GM21447 (cell line): ENCODE results near the gene CAMTA1.
"Not testable (repeated sequence)": the region's sequence is repeated elsewhere in the genome, so short reads cannot be mapped to it uniquely, and the experiment has no call there.

Experiments
- ATAC-seq: cut with Tn5 transposase; IDR thresholded peaks from one replicate; pipeline ENCODE4 v1.9.1; 2021; ENCODE audit not compliant: unreplicated experiment

CAMTA1 gene

DNA sequence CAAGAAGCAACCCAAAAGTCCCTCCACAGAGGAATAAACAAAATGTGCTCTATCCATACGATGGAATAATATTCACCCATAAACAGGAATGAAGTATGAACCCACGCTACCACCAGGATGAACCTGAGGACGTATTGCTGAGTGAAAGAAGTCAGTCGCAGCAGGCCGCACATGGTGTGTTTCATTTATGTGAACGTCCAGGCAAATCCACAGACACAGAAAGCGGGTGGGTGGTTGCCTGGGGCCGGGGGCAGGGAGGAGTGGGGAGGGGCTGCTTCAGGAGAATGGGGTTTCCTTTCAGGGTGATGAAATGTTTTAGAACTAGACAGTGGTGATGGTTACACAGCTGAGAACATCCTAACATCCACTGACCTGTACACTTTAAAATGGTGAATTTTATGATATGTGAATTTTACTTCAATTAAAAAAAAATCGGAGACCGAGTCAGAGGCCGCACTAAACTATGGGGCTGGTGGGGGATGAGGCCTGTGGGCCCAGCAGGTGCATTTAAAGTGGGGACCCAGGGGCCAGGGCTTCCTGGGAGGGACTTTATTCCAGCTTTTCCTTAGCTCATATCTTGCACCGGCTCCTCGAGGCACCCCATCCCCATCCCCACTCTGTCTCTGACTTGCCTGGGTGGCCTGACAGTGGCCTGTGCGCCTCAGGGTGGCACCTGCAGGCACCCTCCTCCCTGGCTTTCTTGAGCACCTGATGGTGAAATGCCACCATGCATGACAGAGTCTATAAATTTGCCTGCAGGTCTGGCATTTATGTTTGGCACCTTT, 593.3 kb downstream of the CAMTA1 start:
- ATAC-seq: no peak

DNA sequence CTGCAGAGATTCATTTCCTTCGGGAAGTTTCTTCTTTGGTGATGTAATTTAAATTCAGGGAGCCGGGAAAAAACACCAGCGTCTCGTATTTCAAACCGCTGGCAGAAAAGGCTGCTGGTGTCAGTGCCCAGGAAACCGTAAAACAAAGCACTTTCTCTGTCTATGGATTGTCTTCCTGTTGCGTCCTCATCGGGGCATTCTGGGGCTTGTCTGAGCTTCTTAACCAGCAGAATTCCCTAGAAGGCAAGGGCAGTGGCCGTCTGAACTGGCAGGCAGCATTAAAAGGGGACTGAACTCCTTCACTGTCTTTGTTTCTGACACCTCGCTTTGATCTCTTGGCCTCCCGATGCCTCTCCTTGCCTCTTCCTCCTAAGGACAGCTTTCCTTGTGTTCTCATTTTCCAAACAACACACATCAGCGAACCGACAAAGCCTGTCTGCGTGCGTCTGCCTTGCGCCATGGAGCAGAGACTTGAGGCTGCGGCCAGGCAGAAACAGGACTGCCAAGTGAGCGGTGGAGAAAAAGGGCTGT, 594.3 kb downstream of the CAMTA1 start:
- no peak for ATAC-seq

DNA sequence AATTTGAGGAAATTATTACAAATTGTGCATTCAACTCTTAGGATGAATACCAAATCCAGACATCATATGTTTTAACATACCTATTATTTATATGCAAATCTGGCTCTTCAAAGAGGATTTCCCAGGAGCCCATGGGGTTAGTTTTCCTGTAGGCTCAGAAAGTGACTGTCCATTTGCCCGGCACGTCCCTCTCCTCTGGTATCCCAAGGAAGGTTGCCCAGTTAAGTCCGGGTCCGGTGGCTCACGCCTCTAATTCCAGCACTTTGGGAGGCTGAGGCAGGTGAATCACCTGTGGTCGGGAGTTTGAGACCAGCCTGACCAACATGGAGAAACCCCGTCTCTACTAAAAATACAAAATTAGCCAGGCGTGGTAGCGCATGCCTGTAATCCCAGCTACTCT, 594.8 kb downstream of the CAMTA1 start:
- ATAC-seq: not testable (repeated sequence)

DNA sequence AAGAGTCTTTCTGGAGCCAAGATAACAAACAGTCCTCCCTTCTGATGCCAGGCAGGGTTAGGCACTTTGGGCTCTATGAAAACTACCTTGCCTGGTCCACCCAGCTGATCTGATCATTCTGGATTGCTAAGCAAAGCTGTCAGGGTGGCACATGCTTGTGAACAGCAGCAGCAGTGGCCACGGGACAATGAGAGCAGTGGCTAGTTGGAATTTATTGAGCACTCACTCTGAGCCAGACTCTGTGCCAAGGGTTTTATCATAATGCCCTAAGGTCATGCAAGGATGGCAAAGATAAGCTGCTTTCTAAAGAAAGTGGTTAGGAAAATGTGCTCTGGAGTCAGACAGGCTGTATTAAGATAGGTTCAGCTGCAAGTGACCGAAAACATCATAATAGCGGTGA, 595.5 kb downstream of the CAMTA1 start:
- ATAC-seq: no peak

DNA sequence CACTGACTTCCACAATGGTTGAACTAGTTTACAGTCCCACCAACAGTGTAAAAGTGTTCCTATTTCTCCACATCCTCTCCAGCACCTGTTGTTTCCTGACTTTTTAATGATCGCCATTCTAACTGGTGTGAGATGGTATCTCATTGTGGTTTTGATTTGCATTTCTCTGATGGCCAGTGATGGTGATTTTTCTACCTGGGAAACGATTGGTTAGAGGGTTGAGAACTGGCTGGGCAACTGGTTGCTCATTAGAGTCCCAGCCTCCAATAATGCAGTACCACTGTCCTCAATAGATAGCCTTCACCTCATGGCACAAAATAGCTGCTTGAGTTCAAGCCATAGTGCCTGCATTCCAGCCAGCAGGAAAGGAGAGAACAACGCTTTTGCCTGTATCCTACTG, 596.5 kb downstream of the CAMTA1 start:
- ATAC-seq: not testable (repeated sequence)

DNA sequence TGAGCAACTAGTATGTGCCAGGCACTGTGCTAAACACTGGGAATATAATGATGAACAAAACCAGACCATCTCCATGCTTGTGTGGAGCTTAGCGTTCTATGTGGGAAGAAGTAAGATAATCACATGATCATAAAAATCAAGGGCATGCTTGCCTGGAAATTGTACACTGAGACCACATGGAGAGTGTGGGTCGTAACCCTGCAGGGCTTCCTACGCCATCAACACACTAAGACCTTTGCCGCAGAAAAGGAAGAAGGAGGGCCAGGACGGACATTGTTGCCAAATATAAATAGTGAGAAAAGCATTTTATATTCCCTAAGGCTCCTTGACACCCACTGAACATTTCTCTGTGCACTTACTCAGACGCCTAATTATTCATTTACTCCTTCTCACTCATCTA, 597.7 kb downstream of the CAMTA1 start:
- ATAC-seq: no peak

DNA sequence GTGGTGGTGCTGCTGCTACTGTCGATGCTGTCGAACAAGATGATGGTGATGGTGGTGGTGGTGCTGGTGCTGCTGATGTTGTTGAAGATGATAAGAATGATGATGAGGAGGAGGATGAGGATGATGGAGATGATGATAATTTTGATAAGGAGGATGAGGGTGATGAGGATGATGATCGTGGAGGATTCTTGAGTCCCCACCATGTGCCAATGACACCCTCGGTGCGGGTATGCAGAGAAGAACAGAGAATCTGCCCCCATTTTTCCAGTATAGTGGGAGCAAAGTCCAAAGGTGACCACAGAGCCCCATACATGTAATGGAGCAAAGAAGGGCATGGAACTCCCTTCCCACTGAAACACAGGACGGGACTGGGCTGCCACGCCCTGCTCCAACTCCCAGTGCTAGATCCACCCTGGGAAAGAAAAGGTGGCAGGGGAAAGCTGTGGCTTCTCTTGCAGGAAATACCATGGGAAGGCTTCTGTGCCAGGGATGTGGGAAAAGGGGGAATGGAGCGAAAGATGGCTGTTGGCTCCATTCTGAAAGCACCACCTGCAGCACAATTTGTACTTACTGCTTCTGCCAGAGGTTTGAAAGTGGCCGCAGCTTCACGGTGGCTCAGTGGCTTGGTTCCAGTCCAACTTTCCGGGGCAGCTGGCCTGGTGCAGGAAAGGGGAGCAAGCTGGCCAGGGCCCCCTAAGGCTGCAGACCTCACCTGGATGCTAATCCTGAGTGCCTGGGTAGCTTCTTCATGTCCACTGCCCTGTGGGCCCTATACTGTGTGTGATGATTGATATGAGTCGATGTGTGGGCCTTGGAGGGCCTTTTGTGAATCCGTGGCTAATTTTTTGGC, 598.6 kb downstream of the CAMTA1 start:
- no peak for ATAC-seq

DNA sequence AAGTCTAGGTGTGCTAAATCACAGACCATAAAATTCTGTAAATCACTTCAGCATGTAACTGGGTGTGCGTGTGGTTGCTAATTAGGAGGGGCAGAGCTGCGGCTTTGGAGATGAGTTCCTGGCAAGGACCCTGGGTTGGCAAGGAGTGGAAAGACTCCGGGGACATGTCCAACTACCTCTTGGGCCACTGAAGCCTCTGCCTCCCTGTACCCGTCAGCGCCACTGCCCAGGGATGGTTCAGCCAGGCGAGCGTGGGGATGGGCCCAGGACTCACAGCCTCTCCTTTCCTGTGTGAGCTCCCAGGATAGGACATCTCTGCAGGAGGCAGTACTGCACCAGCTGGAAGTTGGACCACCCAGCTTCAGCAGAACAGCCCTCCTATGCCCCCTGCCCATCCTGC, 599.4 kb downstream of the CAMTA1 start:
- ATAC-seq: no peak

DNA sequence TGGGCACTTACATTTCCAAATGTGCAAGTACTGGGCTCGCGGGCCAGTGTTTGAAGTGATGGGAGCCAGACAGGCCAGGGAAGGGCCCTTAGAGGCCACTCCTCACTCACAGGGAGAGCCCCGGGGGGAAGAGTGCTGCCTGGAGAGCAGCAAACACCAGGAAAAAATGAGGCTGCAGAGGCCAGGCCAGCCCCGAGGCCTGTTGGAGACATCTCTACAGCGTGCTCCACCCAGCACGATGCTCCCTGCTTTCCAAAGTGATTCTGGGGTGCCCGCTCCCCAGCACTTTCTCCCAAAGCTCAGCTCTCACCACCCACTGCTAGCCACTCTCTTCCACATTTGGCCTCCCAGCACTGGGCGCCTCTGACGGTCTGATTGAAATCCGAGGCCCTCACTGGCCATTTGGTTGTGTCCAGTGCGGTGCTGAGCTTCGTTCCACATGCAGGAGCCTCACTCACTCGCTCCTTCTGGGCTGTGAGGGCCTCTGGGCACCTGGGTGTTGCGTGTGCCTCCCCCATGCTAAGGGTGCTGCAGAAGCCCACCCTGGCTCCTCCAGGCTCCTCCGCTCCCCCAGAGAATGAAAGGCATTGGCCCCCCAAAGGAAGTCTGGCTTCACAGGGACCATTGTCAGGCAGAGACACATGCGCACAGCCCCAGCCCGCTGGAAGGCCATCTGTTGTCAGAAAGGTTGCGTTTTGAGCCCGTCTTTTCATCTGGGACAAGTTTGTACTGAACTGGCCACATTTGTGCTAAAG, 600.4 kb downstream of the CAMTA1 start:
- no peak for ATAC-seq

DNA sequence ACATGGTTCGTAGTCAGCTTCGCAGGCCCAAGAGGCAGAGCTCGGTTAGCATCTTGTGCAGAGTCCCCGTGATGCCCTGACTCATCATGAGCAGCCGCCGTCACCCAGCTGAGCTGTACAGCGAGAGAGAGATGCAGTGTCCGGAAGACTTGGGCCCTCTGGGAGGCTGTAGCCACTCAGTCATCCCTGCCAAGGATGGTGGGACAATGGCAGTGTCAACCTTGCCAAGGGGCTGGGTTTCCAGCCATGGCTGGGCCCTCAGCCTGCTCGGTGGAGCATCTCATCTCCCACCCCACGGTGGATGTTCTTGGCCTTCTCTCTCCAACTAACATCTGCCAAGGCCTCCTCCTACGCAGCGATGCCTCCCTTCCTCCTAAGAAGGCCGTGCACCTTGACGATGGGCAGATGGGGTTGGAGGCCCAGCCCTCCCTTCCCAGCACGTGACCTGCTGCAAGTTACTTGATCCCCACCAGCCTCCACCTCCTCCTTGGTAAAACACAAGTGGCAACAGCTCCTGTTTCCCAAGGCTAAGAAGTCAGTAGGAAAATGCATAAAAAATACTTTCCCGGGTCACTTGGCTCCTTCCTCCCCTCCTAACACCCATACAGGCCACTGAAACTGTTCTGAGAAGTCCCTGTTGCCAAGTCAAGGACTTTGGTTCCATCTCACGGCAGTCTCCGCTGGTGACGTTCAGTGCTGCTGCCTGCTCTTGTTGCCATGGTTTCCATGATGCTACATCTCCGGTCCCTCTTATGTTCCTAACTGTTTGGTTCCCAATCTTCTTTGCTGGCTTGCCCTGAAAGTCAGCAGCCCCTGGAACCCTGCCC, 601.2 kb downstream of the CAMTA1 start:
- no peak for ATAC-seq

DNA sequence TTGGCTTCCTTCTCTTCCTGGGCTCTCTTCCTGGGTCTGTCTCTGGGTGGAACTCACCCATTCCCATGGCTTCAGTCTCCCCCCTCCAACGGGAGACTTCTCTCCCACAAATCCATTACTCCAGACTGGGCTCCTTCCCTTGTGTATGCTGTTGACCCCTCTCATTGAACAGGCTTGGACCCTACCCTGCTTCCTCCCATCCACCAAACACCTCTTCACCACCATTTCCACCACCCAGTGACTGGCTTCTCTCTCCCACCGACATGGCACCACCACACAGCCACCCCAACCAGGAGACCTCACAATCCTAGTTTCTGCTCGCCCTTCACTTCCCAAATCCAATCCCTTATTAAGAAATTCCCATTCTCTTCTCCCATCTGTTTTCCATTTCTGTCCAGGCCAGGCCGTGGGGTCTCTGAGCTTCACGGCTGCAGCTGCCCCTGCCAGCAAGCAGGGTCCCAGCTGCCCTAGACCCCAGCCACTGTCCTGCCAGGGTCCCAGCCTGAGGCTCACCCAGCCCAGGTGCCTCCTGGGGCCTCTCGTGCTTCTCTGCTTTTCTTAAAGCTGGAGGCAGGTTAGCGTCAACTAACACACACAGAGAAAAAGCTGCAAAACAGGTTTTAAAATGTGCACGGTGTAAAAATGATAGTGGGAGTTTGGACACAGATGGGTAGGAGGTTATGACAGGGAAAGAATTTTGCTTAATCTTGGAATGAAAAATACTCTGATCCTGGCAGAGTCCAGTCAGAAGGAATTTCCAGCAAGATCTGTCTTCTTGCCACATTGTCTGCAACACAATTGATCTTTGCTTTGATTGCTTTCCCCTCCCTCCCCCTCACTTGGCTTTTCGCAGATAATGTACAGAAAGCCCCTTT, 602.0 kb downstream of the CAMTA1 start:
- ATAC-seq: no peak

DNA sequence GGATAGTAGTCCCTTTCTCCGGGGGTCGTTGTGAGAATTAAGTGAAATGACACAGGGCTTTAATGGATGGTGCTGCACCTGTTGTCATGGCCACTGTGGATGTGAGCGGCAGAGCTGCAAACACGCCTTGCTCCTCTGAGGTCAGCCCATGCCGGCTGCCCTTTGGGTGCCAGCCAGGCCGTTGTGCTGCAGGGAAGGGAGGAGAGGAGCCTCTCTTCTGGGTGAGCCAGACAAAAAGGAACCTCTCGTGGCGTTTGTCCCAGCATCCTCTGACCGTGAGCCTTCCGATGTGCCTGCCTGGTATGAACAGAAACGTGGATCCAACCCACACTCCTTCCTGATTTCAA, 602.9 kb downstream of the CAMTA1 start:
- ATAC-seq: no peak

DNA sequence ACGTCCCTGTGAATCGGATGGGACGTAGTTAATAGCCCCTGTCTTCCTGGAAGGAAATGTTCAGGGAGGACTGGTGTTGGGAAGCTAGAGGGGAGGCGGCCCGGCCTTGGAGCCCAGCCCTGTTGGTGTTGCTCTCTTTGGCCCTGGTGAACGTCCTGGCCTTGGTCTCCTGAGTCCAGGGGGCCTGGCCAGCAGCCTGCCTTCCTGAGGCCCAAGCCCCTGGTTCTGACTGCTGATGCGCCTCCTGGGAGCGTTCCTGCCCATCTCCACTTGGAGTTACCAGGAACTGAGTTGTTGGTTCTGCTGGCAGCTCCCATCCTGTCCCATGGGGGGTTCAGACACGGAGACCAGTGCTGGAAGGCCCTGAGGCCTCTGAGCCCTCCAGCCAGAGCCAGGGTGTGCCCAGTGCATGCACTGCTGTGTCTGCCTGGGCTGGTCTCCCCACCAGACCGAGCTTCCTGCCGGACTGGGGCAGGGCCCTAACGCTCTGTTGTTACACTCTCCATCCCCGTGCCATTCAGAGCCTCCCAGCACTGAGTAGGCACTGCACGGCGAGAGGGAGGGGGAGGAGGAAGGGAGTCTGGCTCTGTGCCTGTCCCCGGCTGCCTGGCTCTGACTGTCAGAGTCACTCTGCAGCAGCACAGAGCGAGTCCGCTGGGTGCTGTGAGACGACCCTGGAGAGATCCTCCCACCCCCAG, 603.4 kb downstream of the CAMTA1 start:
- ATAC-seq: no peak

DNA sequence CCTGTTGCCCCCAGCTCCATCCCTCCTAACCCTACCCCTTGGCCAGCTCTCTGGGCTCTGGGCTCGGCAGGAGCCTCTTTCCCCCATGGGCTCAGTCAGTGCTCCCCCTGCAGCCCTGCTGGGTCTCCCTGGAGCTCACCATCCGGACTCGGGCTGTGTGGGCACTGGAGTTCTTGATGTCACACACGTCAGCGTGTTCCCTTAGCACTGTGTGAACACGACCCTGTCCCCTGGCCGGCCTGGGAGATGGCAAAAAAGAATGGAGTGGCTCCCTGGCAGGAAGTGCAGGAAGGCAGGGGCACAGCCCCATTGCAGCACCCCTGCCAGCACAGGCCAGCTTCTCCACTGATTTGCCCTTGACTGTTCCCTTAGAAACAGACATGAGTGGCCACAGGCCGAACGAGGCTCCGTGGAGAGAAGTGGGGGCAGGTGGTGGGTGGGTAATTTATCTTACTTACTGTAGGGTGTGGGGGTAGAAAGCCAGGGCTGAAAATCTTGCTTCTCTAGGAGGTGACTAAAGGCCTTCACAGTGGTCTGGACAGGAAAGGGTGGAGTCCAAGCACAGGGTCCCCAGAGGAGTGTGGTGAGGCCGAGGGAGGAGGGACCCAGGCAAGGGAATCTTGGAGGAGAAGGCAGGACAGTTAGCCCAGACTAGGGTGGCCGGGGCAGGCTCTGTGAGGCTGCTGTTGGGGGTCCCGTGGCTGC, 604.1 kb downstream of the CAMTA1 start:
- no peak for ATAC-seq

DNA sequence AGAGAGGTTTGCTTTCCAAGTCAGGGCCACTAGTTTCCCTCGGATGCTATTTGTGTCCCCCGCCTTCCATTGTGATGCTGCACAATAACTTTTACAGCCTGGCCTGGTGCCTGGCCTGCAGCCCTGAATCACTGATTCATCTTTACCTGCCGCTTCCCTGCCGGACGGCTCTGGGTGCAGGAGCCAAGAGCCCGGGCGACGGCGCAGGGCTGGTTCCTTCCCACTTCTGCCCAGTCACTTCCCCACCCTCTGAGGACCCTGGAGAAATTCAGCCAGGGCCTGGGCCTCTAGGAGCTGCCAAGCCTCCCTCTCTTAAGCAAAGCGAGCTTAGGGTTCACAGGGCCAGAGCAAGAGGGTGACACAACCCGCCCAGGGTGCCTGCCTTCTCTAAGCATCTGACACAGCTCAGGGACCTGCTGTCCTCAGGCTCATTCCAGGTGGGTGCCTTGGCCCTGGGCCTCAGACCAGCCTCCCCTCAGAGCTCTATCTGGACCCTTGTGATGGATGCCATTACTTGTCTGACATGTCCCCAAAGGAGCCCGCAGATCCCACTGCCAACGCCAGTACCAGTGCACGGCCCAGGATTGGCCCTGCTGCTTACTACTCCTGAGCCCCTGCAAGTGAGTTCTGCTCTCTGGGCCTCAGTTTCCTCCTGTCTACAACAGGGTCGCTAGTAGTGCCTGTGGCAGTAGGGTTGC, 604.8 kb downstream of the CAMTA1 start:
- no peak for ATAC-seq

DNA sequence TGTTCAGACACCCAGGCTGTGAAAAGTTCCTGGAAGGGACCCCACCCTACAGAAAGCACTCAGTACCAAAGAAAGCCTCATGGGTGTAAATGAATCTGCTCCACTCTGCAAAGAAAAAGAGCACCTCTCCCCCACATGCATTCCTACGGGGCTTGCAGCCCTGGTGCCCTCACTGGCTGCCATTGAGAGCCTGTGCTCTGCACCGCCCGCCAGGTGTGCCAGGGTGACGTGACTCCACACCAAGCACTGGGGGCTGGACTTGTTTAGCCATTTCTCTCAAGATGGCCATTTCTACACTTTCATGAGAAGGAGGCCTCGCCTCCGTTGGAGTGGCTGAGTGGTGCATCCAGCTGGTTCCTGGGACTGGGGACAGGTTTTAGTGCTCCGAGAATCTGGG, 605.3 kb downstream of the CAMTA1 start:
- no peak for ATAC-seq

DNA sequence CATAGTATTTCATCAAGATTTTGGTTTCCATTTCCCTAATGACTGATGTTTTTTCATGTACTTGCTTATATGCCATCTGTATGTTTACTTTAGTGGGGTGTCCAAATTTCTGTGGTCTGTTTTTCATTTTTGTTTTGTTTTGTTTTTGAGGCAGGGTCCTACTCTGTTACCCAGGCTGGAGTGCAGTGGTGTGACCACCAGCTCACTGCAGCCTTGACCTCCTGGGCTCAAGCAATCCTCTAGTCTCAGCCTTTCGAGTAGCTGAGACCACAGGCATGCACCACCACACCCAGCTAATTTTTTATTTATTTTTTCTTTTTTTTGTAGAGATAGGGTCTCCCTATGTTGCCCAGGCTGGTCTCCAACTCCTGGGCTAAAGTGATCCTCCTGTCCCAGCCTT, 607.9 kb downstream of the CAMTA1 start:
- ATAC-seq: no peak

DNA sequence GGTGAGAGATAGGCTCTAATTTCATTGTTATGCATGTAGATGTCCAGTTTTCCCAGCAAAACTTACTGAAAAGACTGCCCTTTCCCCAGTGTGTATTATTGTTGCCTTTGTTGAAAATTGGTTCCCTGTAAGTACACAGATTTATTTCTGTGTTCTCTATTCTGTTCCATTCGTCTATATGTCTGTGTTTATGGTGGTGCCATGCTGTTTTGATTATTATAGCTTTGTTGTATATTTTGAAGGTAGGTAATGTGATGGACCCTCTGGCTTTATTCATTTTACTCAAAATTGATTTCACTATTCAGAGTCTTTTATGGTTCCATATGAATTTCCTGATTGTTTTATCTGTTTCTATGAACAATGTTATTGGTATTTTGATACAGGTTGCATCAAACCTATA, 610.0 kb downstream of the CAMTA1 start:
- no peak for ATAC-seq
